ENCODE measurements around the gene DENND5B.
A peak's percentile ranks its signal among the peaks of the same experiment; 100 is the strongest.
"Not testable (repeated sequence)": the region's sequence is repeated elsewhere in the genome, so short reads cannot be mapped to it uniquely, and the experiment has no call there.

Gene DENND5B

GRCh38 chr12:31499567-31499966 lies 91.4 kb downstream of the DENND5B start:
- DNase-seq: no peak

DNA sequence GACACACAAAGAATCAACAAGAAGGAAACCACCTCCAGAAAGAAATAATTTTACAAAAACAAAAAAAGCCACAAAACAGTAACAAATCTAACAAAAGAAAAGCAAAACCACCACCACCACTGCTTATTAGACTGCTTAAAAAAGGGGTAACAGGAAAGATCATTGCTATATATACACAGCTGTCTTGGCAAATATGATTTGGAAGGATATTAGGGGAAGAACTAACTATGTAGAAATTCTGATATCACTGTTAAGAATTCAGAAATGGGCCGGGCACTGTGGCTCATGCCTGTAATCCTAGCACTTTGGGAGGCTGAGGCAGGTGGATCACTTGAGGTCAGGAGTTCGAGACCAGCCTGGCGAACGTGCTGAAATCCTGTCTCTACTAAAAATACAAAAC lies 92.5 kb downstream of the DENND5B start:
- DNase-seq: no peak

DNA sequence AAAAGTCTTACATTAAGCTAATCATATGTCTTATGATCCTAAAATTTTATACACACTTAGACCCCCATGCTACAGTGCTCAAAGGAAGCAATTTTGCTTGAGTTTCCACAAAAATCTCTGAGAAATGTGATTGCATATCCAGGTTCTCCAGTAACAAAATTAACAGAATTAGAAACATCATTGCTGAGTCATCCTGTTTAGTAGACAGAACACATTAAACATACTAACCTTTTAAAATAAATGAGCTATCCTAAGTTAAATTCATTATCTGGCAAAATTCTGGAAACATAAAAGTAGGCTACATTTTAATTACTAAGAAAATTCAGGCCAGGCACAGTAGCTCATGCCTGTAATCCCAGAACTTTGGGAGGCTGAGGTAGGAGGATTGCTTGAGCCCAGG lies 94.7 kb downstream of the DENND5B start:
- DNase-seq: no peak

DNA sequence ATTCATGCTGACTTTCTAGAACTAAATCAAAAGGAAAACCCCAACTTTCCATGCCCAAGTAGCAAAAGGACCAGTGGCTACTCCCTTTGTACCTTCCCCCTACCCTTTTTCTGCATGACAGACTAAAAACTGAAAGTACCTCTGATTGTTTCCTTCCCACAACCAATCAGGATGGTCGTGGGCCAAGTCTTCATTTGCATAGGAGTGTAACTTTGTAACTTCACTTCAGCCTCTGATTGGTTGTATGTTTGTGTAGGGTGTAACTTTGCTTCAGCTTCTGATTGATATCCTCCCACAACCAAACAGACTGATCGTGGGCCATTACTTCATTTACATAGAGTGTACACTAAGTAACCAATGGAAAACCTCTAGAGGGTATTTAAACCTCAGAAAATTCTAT lies 96.5 kb downstream of the DENND5B start:
- no peak for DNase-seq

GRCh38 chr12:31492599-31493196 lies 98.2 kb downstream of the DENND5B start:
- no peak for DNase-seq

- DNase-seq: peak in 2 of 3 experiments; percentile 35 to 83
These were observed 98.9 kb downstream of the DENND5B start for GRCh38 chr12:31491841-31492598.

- peak in 2 of 3 experiments; percentile 29 to 55 for DNase-seq
These were observed 99.6 kb downstream of the DENND5B start for GRCh38 chr12:31491241-31491794.

DNA sequence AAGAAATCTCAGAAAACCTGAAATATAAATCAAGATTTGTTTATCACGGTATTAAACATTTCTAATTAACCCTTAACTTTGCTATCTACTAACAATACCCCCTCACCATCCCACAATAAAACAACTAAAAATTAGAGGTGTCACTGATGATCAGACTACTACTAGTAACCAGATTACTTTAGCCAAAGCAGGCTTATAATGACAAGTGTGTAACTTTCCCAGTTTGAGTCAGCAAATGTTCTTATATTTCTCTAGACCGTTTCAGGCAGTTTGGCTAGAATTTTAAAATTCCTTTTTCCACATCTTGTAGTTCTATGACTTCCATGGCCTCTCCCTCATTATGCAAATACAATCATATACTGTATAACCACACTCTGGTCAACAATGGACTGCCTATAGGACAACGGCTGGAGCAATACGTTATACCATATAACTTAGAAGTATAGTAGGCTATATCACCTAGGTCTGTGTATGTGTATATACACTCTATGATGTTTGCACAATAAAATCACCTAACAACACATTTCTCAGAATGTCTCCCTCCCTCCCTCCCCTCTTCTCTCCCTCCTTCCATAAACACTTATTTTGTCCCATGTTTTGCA lies 102.1 kb downstream of the DENND5B start:
- no peak for DNase-seq

- DNase-seq: peak in 2 of 3 experiments; percentile 29 to 59
These were observed 105.4 kb downstream of the DENND5B start for GRCh38 chr12:31485571-31485970.

DNA sequence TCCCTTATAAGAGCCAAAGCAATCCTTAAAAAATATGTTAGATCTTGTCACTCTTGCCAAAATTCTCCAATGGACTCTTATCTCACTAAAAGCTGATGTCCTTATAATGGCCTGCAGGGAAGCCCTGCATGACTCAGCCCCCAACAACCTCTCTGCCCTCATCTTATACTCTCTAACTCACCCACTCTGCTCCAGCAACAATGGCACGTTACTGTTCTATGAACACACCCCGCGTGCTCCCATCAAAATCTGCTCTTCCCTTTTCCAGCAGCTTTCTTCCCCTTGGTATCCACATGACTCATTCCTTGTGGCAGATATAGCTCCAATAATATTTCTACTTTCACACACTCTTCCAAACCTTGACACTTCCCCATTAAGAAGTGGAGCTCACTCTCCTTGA lies 108.1 kb downstream of the DENND5B start:
- no peak for DNase-seq

DNA sequence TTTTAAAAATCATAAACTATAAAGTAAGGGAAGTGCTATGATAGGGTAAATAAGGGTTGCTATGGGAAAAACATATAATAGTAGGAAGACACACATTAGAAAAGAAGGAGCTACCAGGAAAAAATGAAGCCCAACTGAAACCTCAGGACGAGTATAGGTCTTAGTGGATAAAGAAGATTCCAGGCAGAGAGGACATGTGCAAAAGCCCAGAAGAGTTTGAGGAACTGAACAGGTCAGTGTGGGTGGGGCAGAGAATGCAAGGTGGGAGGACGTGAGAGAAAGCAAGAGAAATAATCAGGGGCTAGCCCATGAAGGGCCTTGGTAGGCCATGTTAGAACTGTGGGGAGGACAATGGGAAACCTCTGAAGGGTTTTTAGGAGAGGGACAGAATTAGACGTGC lies 109.5 kb downstream of the DENND5B start:
- DNase-seq: no peak

DNA sequence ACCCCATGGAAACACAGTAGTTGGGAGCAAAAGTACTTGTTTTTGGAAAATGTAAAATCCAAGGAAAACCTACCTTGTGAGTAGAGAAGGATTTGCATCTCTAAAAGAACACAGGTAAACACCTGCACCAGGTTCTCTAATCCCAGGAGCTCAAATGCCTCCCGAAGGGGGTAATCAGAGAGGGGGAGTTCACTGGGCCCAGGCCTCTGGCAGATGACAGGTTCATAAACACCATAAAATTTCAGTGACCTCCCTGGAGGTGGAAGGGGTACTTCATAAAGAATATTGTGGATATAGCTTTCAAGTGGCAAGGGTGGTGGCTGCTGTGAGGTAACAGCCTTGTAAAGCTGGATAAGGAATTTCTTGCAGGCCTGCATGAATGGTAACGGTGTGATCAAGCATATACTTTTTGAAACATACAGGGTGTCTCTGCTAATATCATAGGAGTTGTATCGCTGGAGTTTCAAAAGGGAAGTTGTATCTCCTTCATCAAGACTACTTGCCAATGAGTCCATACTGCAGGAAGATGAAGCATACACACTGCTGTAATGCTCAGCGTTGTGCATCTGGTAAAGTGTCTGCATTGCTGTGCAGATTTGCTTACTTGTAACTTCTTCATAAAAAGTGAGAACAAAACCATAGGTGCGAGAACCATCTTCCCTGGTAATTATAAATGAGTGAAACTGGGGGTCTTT lies 111.3 kb downstream of the DENND5B start:
- DNase-seq: peak in 1 of 3 experiments; percentile 11

DNA sequence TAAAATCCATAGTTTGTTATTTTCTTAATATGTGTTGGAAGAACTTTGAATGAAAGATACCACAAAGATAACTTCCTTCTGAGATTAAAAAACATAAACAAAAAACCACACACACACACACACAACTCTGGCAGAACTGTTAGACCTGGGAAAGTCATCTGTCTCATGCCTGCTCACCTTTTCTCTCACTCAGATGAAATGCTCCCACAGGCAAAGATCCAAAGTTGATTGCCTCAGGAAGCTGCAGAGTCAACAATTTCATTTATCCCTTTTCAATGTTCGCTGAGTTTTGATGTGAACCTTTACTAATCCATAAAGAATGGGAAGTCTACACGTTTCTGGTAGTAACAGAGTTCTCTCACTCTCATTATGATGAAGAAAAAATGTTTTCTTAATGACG lies 112.0 kb downstream of the DENND5B start:
- no peak for DNase-seq

DNA sequence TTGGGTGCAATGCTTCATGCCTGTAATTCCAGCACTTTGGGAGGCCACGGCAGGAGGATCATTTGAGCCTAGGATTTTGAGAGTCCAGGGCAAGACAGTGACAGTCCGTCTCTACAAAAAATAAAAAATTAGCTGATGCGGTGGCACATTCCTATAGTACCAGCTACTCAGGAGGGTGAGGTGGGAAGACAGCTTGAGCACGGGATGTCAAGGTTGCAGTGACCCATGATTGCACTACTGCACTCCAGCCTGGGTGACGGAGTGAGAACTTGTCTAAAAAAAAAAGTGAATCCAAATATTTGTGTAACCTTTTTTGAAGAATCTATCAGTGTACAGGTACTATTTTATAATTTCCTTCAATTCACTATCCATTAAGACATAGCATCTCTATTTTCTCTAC lies 112.5 kb downstream of the DENND5B start:
- no peak for DNase-seq

DNA sequence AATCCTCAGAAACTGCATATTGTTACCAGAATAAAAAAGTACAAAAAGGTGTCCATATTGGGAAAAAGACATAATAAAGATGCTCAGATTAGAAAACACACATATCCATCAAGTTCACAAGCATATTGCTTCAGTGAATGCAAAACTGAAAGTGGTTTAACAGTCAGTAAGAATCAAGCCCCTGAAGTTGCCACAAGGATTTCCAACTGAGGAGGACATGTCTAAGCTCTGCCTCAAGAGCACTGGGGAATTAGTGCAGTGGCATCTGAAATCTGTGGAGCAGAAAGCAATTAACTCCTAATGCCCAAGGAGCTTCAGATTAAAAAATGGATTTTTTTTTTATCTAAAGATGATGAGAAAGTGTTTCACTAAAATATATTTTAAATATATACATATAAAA lies 113.2 kb downstream of the DENND5B start:
- DNase-seq: no peak

- no peak for DNase-seq
These were observed 114.5 kb downstream of the DENND5B start for GRCh38 chr12:31476437-31476836.

DNA sequence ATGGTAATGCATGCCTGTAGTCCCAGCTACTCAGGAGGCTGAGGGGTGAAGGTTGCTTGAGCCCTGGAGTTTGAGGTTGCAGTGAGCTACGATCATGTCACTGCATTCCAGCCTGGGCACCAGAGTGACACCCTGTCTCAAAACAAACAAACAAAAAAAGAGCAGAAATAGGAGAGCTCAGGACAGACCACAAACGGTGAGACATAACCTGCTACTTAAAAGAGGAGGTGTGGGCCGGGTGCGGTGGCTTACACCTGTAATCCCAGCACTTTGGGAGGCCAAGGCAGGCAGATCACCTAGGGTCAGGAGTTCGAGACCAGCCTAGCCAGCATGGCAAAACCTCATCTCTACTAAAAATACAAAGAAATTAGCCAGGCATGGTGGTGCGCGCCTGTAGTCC lies 115.3 kb downstream of the DENND5B start:
- DNase-seq: not testable (repeated sequence)

DNA sequence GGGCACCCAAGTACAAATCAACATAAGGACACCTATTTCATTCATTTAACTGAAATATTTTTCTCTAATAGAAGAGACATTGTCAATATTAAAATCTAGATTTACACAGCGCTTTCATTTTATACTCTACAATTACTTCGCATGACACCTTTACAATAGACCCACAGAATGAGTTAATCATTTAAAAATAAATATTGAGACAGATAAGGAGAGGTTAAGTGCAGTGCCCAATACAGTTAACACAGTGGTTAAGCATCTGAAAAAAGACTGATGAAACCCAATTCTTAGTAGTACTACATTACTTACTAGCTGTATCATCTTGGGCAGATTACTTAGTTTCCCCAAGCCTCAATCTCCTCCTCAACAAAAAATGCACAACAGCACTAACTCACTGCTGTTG lies 116.2 kb downstream of the DENND5B start:
- DNase-seq: peak in 1 of 3 experiments; percentile 49

- peak in 1 of 3 experiments; percentile 65 for DNase-seq
These were observed 119.1 kb downstream of the DENND5B start for GRCh38 chr12:31471823-31472222.

GRCh38 chr12:31471051-31471450 lies 119.9 kb downstream of the DENND5B start:
- DNase-seq: no peak

DNA sequence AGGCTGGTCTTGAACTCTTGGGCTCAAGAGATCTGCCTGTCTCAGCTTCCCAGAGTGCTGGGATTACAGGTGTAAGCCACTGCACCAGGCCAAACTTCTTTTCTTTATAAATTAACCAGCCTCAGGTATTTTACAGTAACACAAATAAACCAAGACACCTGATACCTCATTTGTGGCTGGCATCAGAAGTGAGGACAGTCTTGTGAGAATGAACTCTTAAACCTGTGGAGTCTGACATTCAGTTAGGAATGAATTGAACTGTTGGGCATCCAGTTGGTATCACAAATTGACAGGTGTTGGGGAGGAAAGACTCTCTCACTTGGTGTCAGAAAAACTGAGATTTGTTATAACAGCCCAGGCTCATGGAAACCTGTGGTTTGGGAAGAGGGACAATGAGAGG lies 120.5 kb downstream of the DENND5B start:
- DNase-seq: peak in 1 of 3 experiments; percentile 6

DNA sequence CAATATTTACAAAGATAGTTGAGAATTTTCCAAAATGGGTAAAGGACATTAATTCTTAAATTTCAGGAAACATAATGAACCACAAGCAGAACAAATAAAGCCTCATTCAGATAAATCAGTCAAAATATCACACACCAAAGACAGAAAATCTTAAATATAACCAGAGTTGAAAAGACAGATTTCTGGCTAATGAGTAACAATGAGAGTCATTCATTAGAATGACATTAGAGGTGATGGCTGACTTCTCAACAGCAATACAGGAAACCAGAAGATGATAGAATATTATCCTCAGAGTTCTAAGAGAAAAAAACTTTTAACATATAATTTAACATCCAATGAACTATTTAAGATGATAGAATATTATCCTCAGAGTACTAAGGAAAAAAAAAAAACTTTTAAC lies 124.2 kb downstream of the DENND5B start:
- DNase-seq: no peak

DNA sequence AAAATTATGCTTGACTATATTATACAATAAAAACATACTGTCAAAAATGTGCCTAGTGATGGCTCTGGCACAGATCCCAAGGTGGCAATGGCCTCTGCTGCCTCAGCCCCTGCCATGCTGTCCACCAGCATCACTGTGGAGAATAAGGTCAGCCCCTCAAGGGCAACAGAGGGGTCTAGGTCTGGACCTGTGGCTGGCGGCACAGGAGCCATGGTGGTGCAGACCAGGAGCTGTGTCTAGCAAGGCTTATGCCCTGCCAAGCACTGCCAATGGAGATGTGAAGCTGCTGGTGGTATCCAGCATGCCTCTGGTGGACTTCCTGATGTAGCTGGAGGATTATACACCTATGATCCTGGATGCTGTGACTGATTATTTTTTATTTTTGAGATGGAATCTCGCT lies 125.9 kb downstream of the DENND5B start:
- DNase-seq: no peak
